Nephron (organoid): ENCODE results near the gene SBF2.

Experiments
- H3K27ac Mint-ChIP-seq, 3 experiments: 2 replicates each; pipeline ENCODE4 v1.8.0; 2020; ENCODE audit warnings: mixed read lengths in 3 of 3, mild to moderate bottlenecking in 2 of 3, moderate library complexity in 1 of 3
- H3K27me3 Mint-ChIP-seq: 2 replicates; pipeline ENCODE4 v1.8.0; 2021; ENCODE audit warnings: low read depth, mild to moderate bottlenecking, moderate library complexity, mixed read lengths
- H3K36me3 Mint-ChIP-seq: 2 replicates; pipeline ENCODE4 v1.8.0; 2020; ENCODE audit warnings: low read depth, mixed read lengths
- H3K4me1 Mint-ChIP-seq: 2 replicates; pipeline ENCODE4 v1.8.0; 2020; ENCODE audit warnings: mixed read lengths
- H3K4me3 Mint-ChIP-seq, 3 experiments: 2 replicates each; pipeline ENCODE4 v1.8.0; 2020; ENCODE audit warnings: mild to moderate bottlenecking in 3 of 3, mixed read lengths in 3 of 3, moderate library complexity in 2 of 3
- H3K9me3 Mint-ChIP-seq: 2 replicates; pipeline ENCODE4 v1.8.0; 2020; ENCODE audit warnings: mixed read lengths
- TF ChIP-seq, protein P1 (sequence below), 3 experiments: fragments of 200-600 bp; sonication (generic); IDR thresholded peaks; one replicate each; pipeline ENCODE4 v1.5.0; 2021; ENCODE audit warnings: antibody characterized with exemption in 3 of 3; ENCODE audit not compliant: unreplicated experiment in 3 of 3

The SBF2 gene

DNA sequence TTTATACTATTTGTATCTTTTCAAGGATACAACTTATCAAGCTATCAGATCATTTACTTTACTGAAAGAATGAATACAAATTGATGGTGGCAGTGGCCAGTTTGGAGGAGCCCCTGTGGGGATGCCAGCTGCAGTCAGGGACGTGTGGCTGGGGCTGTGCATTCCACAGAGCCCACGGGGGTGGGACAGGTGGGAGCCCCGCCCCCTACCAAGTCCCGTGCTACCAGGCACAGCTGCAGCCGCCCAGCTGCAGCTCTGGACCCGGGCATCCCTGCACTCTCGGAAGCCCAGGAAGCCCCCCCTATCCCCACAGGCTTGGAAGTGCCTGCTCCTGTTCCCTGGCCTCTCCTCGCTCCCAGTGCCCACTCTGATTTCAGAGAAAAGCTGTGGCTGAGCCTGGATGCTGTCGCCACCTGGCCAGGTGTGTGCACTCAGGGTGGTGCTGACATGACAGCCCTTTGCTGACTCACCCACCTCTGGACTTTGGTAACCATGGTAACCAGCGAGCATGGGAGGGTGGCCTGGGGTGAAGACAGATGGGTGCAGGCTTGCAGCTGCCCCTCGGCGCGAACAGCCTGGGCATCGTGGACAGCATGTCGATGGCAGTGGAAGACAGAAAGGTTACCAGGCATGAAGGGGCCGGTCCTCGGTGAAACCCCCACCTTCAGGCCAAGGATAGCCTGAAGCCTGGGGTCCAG is 138.1 kb downstream of the SBF2 start:
- H3K27ac Mint-ChIP-seq: no peak overlapping the region
- H3K27me3 Mint-ChIP-seq: no peaks in the 10 kb centered on the region
- no peak overlapping the region for H3K4me3 Mint-ChIP-seq
- no peaks in the 10 kb centered on the region for H3K4me1 Mint-ChIP-seq
- peaks cover 26% of the 10 kb centered on the region for H3K36me3 Mint-ChIP-seq
- TF ChIP-seq, protein P1, sequence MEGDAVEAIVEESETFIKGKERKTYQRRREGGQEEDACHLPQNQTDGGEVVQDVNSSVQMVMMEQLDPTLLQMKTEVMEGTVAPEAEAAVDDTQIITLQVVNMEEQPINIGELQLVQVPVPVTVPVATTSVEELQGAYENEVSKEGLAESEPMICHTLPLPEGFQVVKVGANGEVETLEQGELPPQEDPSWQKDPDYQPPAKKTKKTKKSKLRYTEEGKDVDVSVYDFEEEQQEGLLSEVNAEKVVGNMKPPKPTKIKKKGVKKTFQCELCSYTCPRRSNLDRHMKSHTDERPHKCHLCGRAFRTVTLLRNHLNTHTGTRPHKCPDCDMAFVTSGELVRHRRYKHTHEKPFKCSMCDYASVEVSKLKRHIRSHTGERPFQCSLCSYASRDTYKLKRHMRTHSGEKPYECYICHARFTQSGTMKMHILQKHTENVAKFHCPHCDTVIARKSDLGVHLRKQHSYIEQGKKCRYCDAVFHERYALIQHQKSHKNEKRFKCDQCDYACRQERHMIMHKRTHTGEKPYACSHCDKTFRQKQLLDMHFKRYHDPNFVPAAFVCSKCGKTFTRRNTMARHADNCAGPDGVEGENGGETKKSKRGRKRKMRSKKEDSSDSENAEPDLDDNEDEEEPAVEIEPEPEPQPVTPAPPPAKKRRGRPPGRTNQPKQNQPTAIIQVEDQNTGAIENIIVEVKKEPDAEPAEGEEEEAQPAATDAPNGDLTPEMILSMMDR (IDR thresholded peaks at IDR 0.05; ENCODE audit: unreplicated experiment in 3 of 3): no peak
- peaks cover 38% of the 10 kb centered on the region for H3K9me3 Mint-ChIP-seq

DNA sequence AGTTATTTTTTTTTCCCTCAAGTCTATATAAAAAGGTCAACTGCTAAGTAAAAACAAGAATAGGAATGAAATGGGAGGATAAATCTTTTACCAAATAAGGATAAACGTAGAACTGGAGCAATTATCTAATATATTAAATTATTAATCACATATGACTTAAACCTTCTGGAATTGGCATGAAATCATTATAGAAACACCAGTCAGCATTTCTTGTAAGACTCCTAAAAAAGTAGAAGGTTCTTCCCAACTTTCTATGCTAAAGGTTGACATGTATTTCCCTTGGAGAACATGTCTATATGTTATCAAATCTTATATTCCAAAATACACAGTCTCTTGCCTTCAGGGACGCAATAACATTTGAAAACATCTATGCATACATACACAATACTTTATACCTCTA is 143.2 kb downstream of the SBF2 start:
- H3K9me3 Mint-ChIP-seq: peaks cover 10% of the 10 kb centered on the region
- no peaks in the 10 kb centered on the region for H3K27me3 Mint-ChIP-seq
- H3K27ac Mint-ChIP-seq: no peak overlapping the region
- H3K36me3 Mint-ChIP-seq: peaks cover 4% of the 10 kb centered on the region
- TF ChIP-seq, protein P1 (IDR thresholded peaks at IDR 0.05; ENCODE audit: unreplicated experiment in 3 of 3): no peak
- no peaks in the 10 kb centered on the region for H3K4me1 Mint-ChIP-seq
- no peak overlapping the region for H3K4me3 Mint-ChIP-seq

DNA sequence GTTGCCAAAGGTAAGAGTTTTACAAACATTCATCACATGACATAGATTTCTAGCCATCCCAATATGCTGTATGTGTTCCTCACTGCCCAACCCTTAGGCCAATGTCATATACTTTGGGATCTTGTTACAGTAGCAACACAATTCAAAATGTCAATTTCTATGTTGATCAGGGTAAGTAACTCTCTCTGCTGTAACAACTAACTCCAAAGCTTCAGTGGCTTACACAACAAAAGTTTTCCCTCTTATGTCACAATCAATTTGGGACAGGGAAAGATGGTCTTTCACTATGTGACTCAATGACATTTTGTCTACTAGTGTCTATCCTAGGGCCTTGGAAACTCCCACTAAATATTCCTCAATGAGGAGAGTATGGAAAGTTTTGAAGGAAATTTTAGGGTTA is 144.5 kb downstream of the SBF2 start:
- no peak overlapping the region for H3K27ac Mint-ChIP-seq
- H3K9me3 Mint-ChIP-seq: peaks cover 12% of the 10 kb centered on the region
- no peaks in the 10 kb centered on the region for H3K27me3 Mint-ChIP-seq
- no peaks in the 10 kb centered on the region for H3K4me1 Mint-ChIP-seq
- TF ChIP-seq, protein P1 (IDR thresholded peaks at IDR 0.05; ENCODE audit: unreplicated experiment in 3 of 3): no peak
- peaks cover 4% of the 10 kb centered on the region for H3K36me3 Mint-ChIP-seq
- no peak overlapping the region for H3K4me3 Mint-ChIP-seq

DNA sequence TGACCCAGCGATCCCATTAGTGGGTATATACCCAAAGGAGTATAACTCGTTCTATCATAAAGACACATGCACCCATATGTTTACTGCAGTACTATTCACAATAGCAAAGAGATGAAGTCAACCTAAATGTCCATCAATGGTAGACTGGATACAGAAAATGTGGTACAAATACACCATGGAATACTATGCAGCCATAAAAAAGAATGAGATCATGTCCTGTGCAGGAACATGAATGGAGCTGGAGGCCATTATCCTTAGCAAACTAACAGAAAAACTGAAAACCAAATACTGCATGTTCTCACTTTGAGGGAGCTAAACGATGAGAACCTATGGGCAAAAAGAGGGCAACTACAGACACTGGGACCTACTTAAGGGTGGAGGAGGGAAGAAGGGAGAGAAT is 146.8 kb downstream of the SBF2 start:
- no peak overlapping the region for H3K27ac Mint-ChIP-seq
- H3K4me3 Mint-ChIP-seq: no peak overlapping the region
- peaks cover 7% of the 10 kb centered on the region for H3K9me3 Mint-ChIP-seq
- H3K36me3 Mint-ChIP-seq: peaks cover 4% of the 10 kb centered on the region
- H3K4me1 Mint-ChIP-seq: no peaks in the 10 kb centered on the region
- H3K27me3 Mint-ChIP-seq: no peaks in the 10 kb centered on the region
- TF ChIP-seq, protein P1 (IDR thresholded peaks at IDR 0.05; ENCODE audit: unreplicated experiment in 3 of 3): no peak

DNA sequence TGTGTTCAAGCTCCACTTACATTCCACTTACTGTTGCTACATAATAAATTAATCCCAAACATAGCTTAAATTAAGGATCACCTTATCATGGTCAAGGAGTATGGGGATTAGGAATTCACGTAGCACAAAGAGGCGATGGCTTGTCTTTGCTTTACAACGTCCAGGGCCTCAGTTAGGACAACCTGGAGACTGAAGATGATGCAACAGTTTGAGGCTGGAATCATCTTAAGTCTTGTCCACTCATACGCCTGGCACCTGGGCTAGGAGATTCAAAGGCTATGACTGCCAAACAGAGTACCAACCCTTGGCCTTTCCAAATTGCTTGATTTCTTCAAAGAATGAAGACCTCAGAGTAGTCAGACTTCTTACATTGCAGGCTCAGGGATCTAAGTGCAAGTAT is 149.1 kb downstream of the SBF2 start:
- Mint-ChIP-seq H3K4me3 (no peak overlapping the region), H3K27ac (no peak overlapping the region), H3K4me1 (peaks cover 9% of the 10 kb centered on the region), H3K27me3 (no peaks in the 10 kb centered on the region), H3K36me3 (peaks cover 4% of the 10 kb centered on the region), H3K9me3 (peaks cover 7% of the 10 kb centered on the region)
- TF ChIP-seq, protein P1 (IDR thresholded peaks at IDR 0.05; ENCODE audit: unreplicated experiment in 3 of 3): no peak

DNA sequence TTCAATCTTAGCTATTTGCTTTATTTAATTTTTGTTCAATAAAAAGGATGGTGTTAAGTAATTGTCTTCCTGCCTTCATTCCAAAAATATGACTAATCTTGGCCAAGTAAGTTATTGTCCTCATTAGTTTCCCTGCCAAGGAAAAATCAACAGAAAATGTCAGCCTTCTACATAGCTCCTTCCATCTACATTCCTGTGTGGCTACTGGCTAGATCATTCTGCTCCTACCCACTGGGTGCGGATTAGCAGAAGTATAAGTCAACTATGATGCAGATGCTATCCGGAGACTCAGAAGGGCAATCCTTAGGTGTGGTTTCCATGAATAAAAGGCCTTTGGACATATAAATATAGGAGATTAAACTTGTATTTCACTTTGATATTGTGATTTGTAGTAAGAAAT is 154.4 kb downstream of the SBF2 start:
- peaks cover 17% of the 10 kb centered on the region for H3K9me3 Mint-ChIP-seq
- H3K27ac Mint-ChIP-seq: no peak overlapping the region
- no peak overlapping the region for H3K4me3 Mint-ChIP-seq
- H3K36me3 Mint-ChIP-seq: peaks cover 32% of the 10 kb centered on the region
- H3K4me1 Mint-ChIP-seq: peaks cover 9% of the 10 kb centered on the region
- H3K27me3 Mint-ChIP-seq: no peaks in the 10 kb centered on the region
- TF ChIP-seq, protein P1 (IDR thresholded peaks at IDR 0.05; ENCODE audit: unreplicated experiment in 3 of 3): no peak
